GM20431 (cell line): ENCODE data around the gene VAV2.
"Not testable (repeated sequence)": the region's sequence is repeated elsewhere in the genome, so short reads cannot be mapped to it uniquely, and the experiment has no call there.

ENCODE experiments used
- in situ Hi-C: fragments of 300-500 bp; cut with MseI, MboI; formaldehyde crosslinking; loops from one replicate; pipeline ENCODE4 v1.15.0; 2020; ENCODE audit warnings: low sequenced_read_pairs; ENCODE audit not compliant: unreplicated experiment

VAV2 gene

GRCh38 chr9:133971981-133972941 is 19.9 kb downstream of the VAV2 start:
- in situ Hi-C loops, result no loop called here

GRCh38 chr9:133971121-133971951 is 20.8 kb downstream of the VAV2 start:
- in situ Hi-C loops, result no loop called here

GRCh38 chr9:133970581-133971058 is 21.5 kb downstream of the VAV2 start:
- in situ Hi-C loops, result no loop called here

GRCh38 chr9:133969681-133970580 is 22.2 kb downstream of the VAV2 start:
- in situ Hi-C loops, result no loop called here

GRCh38 chr9:133968966-133969617 is 23.0 kb downstream of the VAV2 start:
- in situ Hi-C loops, result no loop called here

GRCh38 chr9:133968428-133968827 is 23.7 kb downstream of the VAV2 start:
- in situ Hi-C loops, result no loop called here

GRCh38 chr9:133967024-133967741 is 24.9 kb downstream of the VAV2 start:
- in situ Hi-C loops, result no loop called here

DNA sequence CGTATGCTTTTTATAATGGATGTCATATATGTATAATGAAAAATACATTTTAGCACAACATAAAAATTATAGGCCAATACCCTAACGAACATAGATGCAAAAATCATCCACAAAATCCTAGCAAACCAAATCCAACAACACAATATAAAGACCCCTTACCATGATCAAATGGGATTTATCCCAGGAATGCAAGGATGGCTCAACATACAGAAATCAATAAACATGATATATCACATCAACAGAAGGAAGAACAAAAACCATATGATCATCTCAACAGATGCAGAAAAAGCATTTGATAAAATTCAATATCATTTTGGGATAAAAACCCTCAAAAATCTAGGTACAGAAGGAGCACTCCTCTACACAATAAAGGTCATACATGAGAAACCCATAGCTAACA is 27.7 kb downstream of the VAV2 start:
- in situ Hi-C loops, result no loop called here

GRCh38 chr9:133963166-133963565 is 29.0 kb downstream of the VAV2 start:
- in situ Hi-C loops, result no loop called here

GRCh38 chr9:133962341-133962740 is 29.8 kb downstream of the VAV2 start:
- in situ Hi-C loops, result no loop called here

GRCh38 chr9:133961226-133962165 is 30.6 kb downstream of the VAV2 start:
- in situ Hi-C loops, result no loop called here

DNA sequence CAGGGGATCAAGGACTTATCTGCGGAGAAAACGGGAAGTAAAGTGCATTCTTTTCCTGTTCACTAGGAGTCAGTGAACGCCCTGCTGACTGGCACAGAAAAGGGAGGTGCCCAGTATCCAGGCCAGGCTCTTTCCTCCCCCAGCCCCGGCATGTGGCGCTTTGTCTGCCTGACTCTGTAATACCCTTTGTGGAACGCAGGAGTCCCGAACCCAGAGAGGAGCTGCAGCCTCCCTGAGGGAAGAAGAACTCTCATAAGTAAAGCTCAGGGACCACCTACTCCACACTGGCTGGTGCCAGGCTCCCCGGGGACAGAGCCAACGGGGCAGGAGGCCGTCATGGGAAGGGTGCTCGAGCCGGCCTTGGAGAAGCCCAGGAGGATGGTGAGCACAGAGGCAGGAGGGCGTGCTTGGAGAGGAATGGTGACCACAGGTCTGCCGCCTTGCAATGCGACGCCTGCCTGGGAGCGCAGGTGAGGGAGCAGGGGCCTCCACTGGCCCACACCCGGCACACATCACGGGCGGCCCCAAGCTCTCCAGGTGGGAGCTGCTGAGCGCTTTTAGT is 31.5 kb downstream of the VAV2 start:
- in situ Hi-C loops, result no loop called here

GRCh38 chr9:133959966-133960567 is 32.1 kb downstream of the VAV2 start:
- in situ Hi-C loops, result no loop called here

DNA sequence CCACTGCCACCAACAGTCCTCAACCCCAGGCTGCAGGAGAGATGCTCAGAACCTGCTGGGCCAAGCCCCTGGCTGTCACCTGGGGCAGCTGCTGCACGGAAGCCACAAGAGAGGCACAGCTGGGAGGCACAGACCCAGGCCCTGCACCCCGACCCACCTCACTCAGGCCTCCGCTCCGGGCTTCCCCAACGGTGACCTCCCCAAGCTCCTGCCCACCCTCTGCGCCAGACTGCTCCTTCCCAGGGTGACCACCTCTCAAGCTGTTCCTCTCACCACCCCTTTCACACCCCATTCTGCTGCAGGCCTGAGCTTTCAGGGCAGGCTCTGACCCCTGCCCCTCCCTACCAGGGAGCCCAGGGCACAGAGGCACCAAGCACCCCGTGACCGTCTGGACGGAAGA is 33.0 kb downstream of the VAV2 start:
- in situ Hi-C loops, result no loop called here

GRCh38 chr9:133958756-133959155 is 33.4 kb downstream of the VAV2 start:
- in situ Hi-C loops, result no loop called here

- in situ Hi-C loops, result not testable (repeated sequence)
Observed at GRCh38 chr9:133957772-133958171, 34.4 kb downstream of the VAV2 start.

DNA sequence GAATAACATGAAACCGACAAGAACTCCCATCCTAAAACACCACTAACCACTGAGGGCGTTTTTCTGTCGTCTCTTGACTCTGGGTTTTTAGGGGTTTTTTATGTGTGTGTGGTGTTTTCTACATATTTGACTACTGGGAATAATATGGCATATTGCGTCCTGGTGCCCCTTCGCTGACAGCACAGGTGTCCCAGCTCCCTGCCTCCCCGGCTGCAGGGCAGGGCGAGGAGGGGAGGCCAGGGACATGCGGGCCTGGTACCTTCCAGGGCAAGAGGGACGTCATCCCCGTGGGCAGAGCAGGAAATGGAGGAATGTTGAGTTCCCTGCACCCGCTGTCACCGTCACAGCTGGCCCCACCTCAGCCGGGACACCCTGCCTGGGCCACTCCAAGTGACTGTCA is 34.8 kb downstream of the VAV2 start:
- in situ Hi-C loops, result no loop called here
